Transverse colon (tissue), 4 donors: Measurements from ENCODE around the gene FAM120A. TPM values are rescaled to one million over a fixed set of nuclear protein-coding genes. Genes with fewer than 3 reads are reported as not detected.

Experiments used
- DNase-seq: peaks from one replicate; pipeline ENCODE4 v3.0.0-alpha.2; 2019
- H3K27ac ChIP-seq, 4 donors: fragments of 200-600 bp; sonication (generic); 2 replicates each; pipeline ENCODE4 v1.5.1; 2016 to 2018; ENCODE audit warnings: inconsistent platforms in 4 of 4
- H3K27me3 ChIP-seq: fragments of 200-600 bp; sonication (generic); 2 replicates; pipeline ENCODE4 v1.5.1; 2017; ENCODE audit warnings: inconsistent platforms
- H3K36me3 ChIP-seq, 4 donors: fragments of 200-600 bp; sonication (generic); 2 replicates each; pipeline ENCODE4 v1.5.1; 2017 to 2019; ENCODE audit warnings: inconsistent platforms in 4 of 4
- H3K4me1 ChIP-seq, 4 donors: fragments of 200-600 bp; sonication (generic); 2 replicates each; pipeline ENCODE4 v1.5.1; 2017 to 2020; ENCODE audit warnings: inconsistent platforms in 4 of 4
- H3K4me3 ChIP-seq, 4 donors: fragments of 200-600 bp; sonication (generic); 1 replicate in 1 of 4; 2 replicates in 3 of 4; pipeline versions ENCODE4 v1.5.1 to v1.6.1; 2017 to 2019; ENCODE audit warnings: inconsistent platforms in 4 of 4
- H3K9me3 ChIP-seq, 2 donors: fragments of 200-600 bp; sonication (generic); 2 replicates each; pipeline ENCODE4 v1.5.1; 2017 to 2019; ENCODE audit warnings: inconsistent platforms in 2 of 2
- CTCF ChIP-seq, 5 experiments: fragments of 200-600 bp in 3 of 5; fragments of 450-650 bp in 2 of 5; sonication (generic) in 3 of 5; IDR thresholded peaks; 1 replicate in 2 of 5; 2 replicates in 3 of 5; pipeline ENCODE4 v1.5.1; 2016 to 2017; ENCODE audit warnings: antibody characterized with exemption in 5 of 5, inconsistent platforms in 3 of 5, mild to moderate bottlenecking in 2 of 5, moderate library complexity in 1 of 5
- EP300 ChIP-seq: sonication (generic); formaldehyde crosslinking; IDR thresholded peaks from one replicate; pipeline ENCODE4 v1.6.1; 2017; ENCODE audit warnings: antibody characterized with exemption, low read depth
- POLR2A ChIP-seq: fragments of 450-650 bp; IDR thresholded peaks from one replicate; pipeline ENCODE4 v1.6.1; 2016; ENCODE audit warnings: antibody characterized with exemption, mild to moderate bottlenecking, moderate library complexity
- POLR2AphosphoS5 ChIP-seq, 3 donors: sonication (generic); formaldehyde crosslinking; IDR thresholded peaks; one replicate each; pipeline ENCODE4 v1.6.1; 2016; ENCODE audit warnings: antibody characterized with exemption in 3 of 3
- WGBS, 2 donors: methylation state at CpG; one replicate each; pipeline ENCODE4 v1.1.5; 2018; ENCODE audit warnings: low coverage in 1 of 2; 5-methylcytosine and 5-hydroxymethylcytosine counted together
- in situ Hi-C, 4 donors: fragments of 200-750 bp; cut with MboI; loops; one replicate each; pipeline versions ENCODE4 v1.15.0 to v1.15.1; 2017; ENCODE audit warnings: low sequenced_read_pairs in 3 of 4, low pct_ligation_motif_present in 1 of 4, low pct_unique_long_range_greater_than_20kb in 1 of 4
- intact Hi-C: fragments of 100-400 bp; cut with DNase I; formaldehyde crosslinking; loops from one replicate; pipeline ENCODE4 v1.15.1; 2023; ENCODE audit warnings: low total_unique reads
- total RNA-seq, 4 donors: library from RNA; depleted of rRNA; stranded (reverse); fragments of >200 nt; gene quantifications; one replicate each; pipeline ENCODE4 v1.1.0, GENCODE V29; 2016

The FAM120A gene
- total RNA-seq, 4 donors from 2014 or later: 122 to 244 (median 180) TPM

- H3K27ac ChIP-seq: peak overlapping the region; percentile 87 to 91 (median 88)
- H3K27me3 ChIP-seq: no peaks in the 10 kb centered on the region
- peak overlapping the region in 1 of 4 donors; percentile 5 for H3K4me3 ChIP-seq
- intact Hi-C loops: no loop called here
- 70% methylated on average over 4 to 5 of the region's 5 CpGs for WGBS, 2 donors
- peaks cover 0 to 6% (median 0%) of the 10 kb centered on the region in 4 donors for H3K36me3 ChIP-seq
- H3K9me3 ChIP-seq: no peaks in the 10 kb centered on the region
- TF ChIP-seq CTCF (IDR thresholded peaks at IDR 0.05): no peak
- no peak for TF ChIP-seq POLR2A
- no peak for TF ChIP-seq POLR2AphosphoS5 (IDR thresholded peaks at IDR 0.05)
- TF ChIP-seq EP300: no peak
- in situ Hi-C loops: no loop called here
- peaks cover 24 to 72% (median 53%) of the 10 kb centered on the region in 4 donors for H3K4me1 ChIP-seq
- DNase-seq: no peak
Observed at GRCh38 chr9:93470391-93470790, 18.9 kb downstream of the FAM120A start.

- TF ChIP-seq EP300 (no peak), POLR2AphosphoS5 (IDR thresholded peaks at IDR 0.05) (no peak), CTCF (IDR thresholded peaks at IDR 0.05) (no peak), POLR2A (no peak)
- WGBS, 2 donors: 74 to 78% methylated on average over 5 to 6 of the region's 6 CpGs
- no peak for DNase-seq
- intact Hi-C loops: no loop called here
- Histone ChIP-seq H3K9me3 (no peaks in the 10 kb centered on the region), H3K4me3 (no peak overlapping the region), H3K4me1 (peaks cover 19 to 72% (median 49%) of the 10 kb centered on the region in 4 donors), H3K27me3 (no peaks in the 10 kb centered on the region), H3K36me3 (peaks cover 0 to 6% (median 0%) of the 10 kb centered on the region in 4 donors), H3K27ac (peak overlapping the region; percentile 87 to 91 (median 88))
- in situ Hi-C loops: no loop called here
Observed at GRCh38 chr9:93471124-93471523, 19.6 kb downstream of the FAM120A start.

GRCh38 chr9:93473411-93473810, 21.9 kb downstream of the FAM120A start:
- Histone ChIP-seq H3K36me3 (peaks cover 0 to 6% (median 0%) of the 10 kb centered on the region in 4 donors), H3K27ac (peak overlapping the region in 1 of 4 donors; percentile 3), H3K4me3 (no peak overlapping the region), H3K4me1 (peaks cover 12 to 68% (median 43%) of the 10 kb centered on the region in 4 donors), H3K9me3 (no peaks in the 10 kb centered on the region), H3K27me3 (no peaks in the 10 kb centered on the region)
- TF ChIP-seq CTCF (IDR thresholded peaks at IDR 0.05) (no peak), EP300 (no peak), POLR2A (no peak), POLR2AphosphoS5 (IDR thresholded peaks at IDR 0.05) (no peak)
- no peak for DNase-seq
- intact Hi-C loops (no loop called here), in situ Hi-C loops (no loop called here)
- 81 to 92% methylated on average over 4 to 5 of the region's 5 CpGs for WGBS, 2 donors

GRCh38 chr9:93475108-93475507, 23.6 kb downstream of the FAM120A start:
- intact Hi-C loops: no loop called here
- in situ Hi-C loops: no loop called here
- no peak for DNase-seq
- Histone ChIP-seq H3K4me3 (no peak overlapping the region), H3K27me3 (no peaks in the 10 kb centered on the region), H3K4me1 (peaks cover 0 to 51% (median 29%) of the 10 kb centered on the region in 4 donors), H3K27ac (no peak overlapping the region), H3K9me3 (no peaks in the 10 kb centered on the region), H3K36me3 (peaks cover 0 to 10% (median 0%) of the 10 kb centered on the region in 4 donors)
- 93 to 97% methylated on average over 3 of the region's 3 CpGs for WGBS, 2 donors
- no peak for TF ChIP-seq CTCF (IDR thresholded peaks at IDR 0.05)
- no peak for TF ChIP-seq EP300
- no peak for TF ChIP-seq POLR2AphosphoS5 (IDR thresholded peaks at IDR 0.05)
- no peak for TF ChIP-seq POLR2A
